Effector memory CD4-positive, alpha-beta T cell (primary cell): ENCODE data around the gene POC1A.

ENCODE experiments used
- DNase-seq, 3 donors: peaks; one replicate each; pipeline ENCODE4 v3.0.0-alpha.2; 2020
- H3K27ac ChIP-seq: 2 replicates; pipeline ENCODE4 v1.7.0; 2013; ENCODE audit warnings: mild to moderate bottlenecking, low read length, moderate library complexity; ENCODE audit not compliant: insufficient read depth, poor library complexity, severe bottlenecking
- H3K27me3 ChIP-seq: replicated peaks from 2 replicates; pipeline ENCODE4 v1.7.0; 2013; ENCODE audit warnings: mild to moderate bottlenecking, low read length; ENCODE audit not compliant: insufficient read depth, control insufficient read depth, poor library complexity, severe bottlenecking
- H3K36me3 ChIP-seq: 2 replicates; pipeline ENCODE4 v1.7.0; 2013; ENCODE audit warnings: mild to moderate bottlenecking, low read length, moderate library complexity; ENCODE audit not compliant: control insufficient read depth, insufficient read depth
- H3K4me1 ChIP-seq: 2 replicates; pipeline ENCODE4 v1.7.0; 2013; ENCODE audit warnings: low read length, mild to moderate bottlenecking; ENCODE audit not compliant: control insufficient read depth, insufficient read depth, poor library complexity, severe bottlenecking
- H3K4me3 ChIP-seq: 2 replicates; pipeline ENCODE4 v1.7.0; 2013; ENCODE audit warnings: low read length, low read depth, mild to moderate bottlenecking; ENCODE audit not compliant: insufficient read depth, poor library complexity, severe bottlenecking
- H3K9me3 ChIP-seq: 2 replicates; pipeline ENCODE4 v1.7.0; 2013; ENCODE audit warnings: mild to moderate bottlenecking, low read length, moderate library complexity; ENCODE audit not compliant: control insufficient read depth

POC1A gene

DNA sequence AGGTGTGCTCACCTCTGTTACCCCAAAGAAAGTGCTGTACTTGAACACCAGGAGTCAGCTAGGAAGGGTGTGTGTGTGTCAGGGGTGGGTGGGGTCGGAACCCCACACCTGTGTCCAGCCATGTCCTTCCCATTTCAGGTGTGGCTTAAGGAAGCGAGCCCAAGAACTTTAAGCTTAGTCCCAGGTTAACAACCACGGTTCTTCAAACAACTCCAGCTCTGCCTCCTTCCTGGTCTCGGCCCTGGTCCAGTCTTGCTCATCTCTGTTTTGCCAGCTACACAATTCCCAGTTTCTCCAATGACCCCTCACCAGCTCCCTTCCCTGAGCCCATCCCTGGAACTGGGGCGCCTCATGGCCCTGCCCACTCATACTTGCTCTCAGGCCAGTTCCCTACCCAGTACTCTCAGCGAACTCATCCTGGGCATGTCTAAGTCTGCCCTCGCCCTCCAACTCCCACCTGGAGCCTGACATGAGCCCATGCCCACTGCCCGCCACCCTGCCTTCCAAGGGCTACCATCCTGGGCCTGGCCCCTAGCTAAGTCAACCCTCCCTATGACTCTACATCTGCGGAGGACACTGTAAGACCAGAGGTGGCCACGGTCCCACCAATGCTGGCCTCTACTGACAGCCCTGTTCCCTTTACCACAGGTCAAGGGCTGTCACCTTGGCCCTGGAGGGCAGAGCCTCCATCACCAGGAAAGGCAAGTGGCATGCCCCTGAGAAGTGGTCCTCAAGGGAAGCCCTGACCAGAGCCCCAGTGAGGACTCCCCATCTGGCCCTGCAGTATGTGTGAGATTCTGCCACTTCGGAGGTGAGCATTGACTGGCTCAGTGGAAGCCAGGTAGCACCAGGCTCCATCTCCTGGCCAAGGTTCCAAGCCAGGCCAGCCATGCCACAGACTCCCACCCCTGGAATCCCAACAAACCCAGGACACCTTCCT is 9.2 kb downstream of the POC1A start:
- Histone ChIP-seq H3K36me3 (no peaks in the 10 kb centered on the region), H3K9me3 (no peaks in the 10 kb centered on the region), H3K4me1 (no peaks in the 10 kb centered on the region), H3K27ac (no peak overlapping the region), H3K27me3 (no peaks in the 10 kb centered on the region), H3K4me3 (no peak overlapping the region)
- DNase-seq, result no peak

- Histone ChIP-seq H3K9me3 (no peaks in the 10 kb centered on the region), H3K36me3 (no peaks in the 10 kb centered on the region), H3K4me3 (no peak overlapping the region), H3K27ac (no peak overlapping the region), H3K27me3 (no peaks in the 10 kb centered on the region), H3K4me1 (no peaks in the 10 kb centered on the region)
- DNase-seq, result peak; percentile 73 to 81 (median 77)
Measured at GRCh38 chr3:52144034-52144795, 10.0 kb downstream of the POC1A start.

- Histone ChIP-seq H3K9me3 (no peaks in the 10 kb centered on the region), H3K4me1 (no peaks in the 10 kb centered on the region), H3K27ac (no peak overlapping the region), H3K27me3 (no peaks in the 10 kb centered on the region), H3K4me3 (no peak overlapping the region), H3K36me3 (no peaks in the 10 kb centered on the region)
- DNase-seq, result no peak
Measured at GRCh38 chr3:52143616-52144015, 10.6 kb downstream of the POC1A start.

GRCh38 chr3:52143156-52143555 is 11.1 kb downstream of the POC1A start:
- Histone ChIP-seq H3K4me3 (no peak overlapping the region), H3K27ac (no peak overlapping the region), H3K4me1 (no peaks in the 10 kb centered on the region), H3K36me3 (no peaks in the 10 kb centered on the region), H3K27me3 (no peaks in the 10 kb centered on the region), H3K9me3 (no peaks in the 10 kb centered on the region)
- no peak for DNase-seq

GRCh38 chr3:52141751-52142150 is 12.5 kb downstream of the POC1A start:
- Histone ChIP-seq H3K9me3 (no peaks in the 10 kb centered on the region), H3K27me3 (no peaks in the 10 kb centered on the region), H3K27ac (no peak overlapping the region), H3K4me3 (no peak overlapping the region), H3K4me1 (no peaks in the 10 kb centered on the region), H3K36me3 (no peaks in the 10 kb centered on the region)
- DNase-seq, result no peak

GRCh38 chr3:52140769-52141168 is 13.5 kb downstream of the POC1A start:
- DNase-seq, result no peak
- Histone ChIP-seq H3K27ac (no peak overlapping the region), H3K27me3 (no peaks in the 10 kb centered on the region), H3K9me3 (no peaks in the 10 kb centered on the region), H3K4me1 (no peaks in the 10 kb centered on the region), H3K36me3 (no peaks in the 10 kb centered on the region), H3K4me3 (no peak overlapping the region)

DNA sequence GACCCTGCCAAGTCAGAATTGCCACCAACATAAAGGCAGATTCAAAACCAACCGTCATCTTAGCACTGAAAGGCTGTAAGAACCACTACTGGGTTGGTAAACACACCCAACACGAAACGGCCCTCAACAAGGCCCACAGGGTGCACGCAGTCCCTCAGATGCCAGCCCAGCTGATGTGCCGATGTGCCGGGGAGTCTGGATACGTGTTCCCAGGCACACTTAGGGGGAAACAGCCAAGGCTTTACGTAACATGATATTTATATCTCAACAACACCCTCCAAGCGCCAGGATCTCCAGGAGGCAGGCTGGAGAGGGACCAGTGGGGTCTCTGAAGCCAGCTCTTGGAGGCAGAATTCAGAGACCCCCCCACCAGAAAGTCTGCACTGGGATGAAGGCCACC is 14.2 kb downstream of the POC1A start:
- Histone ChIP-seq H3K9me3 (no peaks in the 10 kb centered on the region), H3K27me3 (no peaks in the 10 kb centered on the region), H3K27ac (no peak overlapping the region), H3K36me3 (no peaks in the 10 kb centered on the region), H3K4me1 (no peaks in the 10 kb centered on the region), H3K4me3 (no peak overlapping the region)
- no peak for DNase-seq

GRCh38 chr3:52137311-52137710 is 16.9 kb downstream of the POC1A start:
- Histone ChIP-seq H3K9me3 (no peaks in the 10 kb centered on the region), H3K27ac (no peak overlapping the region), H3K4me3 (no peak overlapping the region), H3K27me3 (no peaks in the 10 kb centered on the region), H3K4me1 (no peaks in the 10 kb centered on the region), H3K36me3 (no peaks in the 10 kb centered on the region)
- DNase-seq, result no peak

GRCh38 chr3:52136513-52136912 is 17.7 kb downstream of the POC1A start:
- H3K4me3 ChIP-seq, result no peak overlapping the region
- no peak overlapping the region for H3K27ac ChIP-seq

DNA sequence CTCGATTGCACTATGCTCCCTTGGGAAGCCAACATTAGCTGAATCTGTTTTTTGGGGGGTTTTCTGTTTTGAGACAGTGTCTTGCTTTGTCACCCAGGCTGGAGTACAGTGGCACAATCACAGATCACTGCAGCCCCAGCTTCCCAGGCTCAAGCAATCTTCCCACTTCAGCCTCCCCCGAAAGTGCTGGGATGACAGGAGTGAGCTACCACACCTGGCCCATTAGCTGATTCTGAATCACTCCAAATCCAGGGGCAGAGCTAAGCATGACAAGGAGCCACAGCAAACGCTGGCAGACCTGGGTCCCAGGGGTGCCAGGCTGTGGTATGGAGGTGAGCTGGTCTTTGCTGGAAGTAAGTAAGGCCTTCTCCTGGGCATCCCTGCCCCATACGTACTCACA is 18.9 kb downstream of the POC1A start:
- Histone ChIP-seq H3K4me3 (no peak overlapping the region), H3K36me3 (no peaks in the 10 kb centered on the region), H3K9me3 (no peaks in the 10 kb centered on the region), H3K4me1 (no peaks in the 10 kb centered on the region), H3K27me3 (no peaks in the 10 kb centered on the region), H3K27ac (no peak overlapping the region)
- DNase-seq, result no peak

More at GRCh38 chr3:52136513-52136912, 17.7 kb downstream of the POC1A start:
- no peaks in the 10 kb centered on the region for H3K27me3 ChIP-seq
- no peaks in the 10 kb centered on the region for H3K36me3 ChIP-seq
- DNase-seq, result no peak
- H3K9me3 ChIP-seq, result no peaks in the 10 kb centered on the region
- H3K4me1 ChIP-seq, result no peaks in the 10 kb centered on the region
